GM13977 (cell line): ENCODE measurements around the gene MRPL42.
A peak's percentile ranks its signal among the peaks of the same experiment; 100 is the strongest.

Experiments used
- DNase-seq: peaks from one replicate; pipeline ENCODE4 v3.0.0; 2012; ENCODE audit warnings: low spot score
- in situ Hi-C: fragments of 300-500 bp; cut with MboI; formaldehyde crosslinking; loops from one replicate; pipeline ENCODE4 v1.12.0; 2022; ENCODE audit warnings: low sequenced_read_pairs, low pct_unique_long_range_greater_than_20kb, mixed read lengths, inconsistent platforms; ENCODE audit not compliant: unreplicated experiment
- TF ChIP-seq, protein P1 (sequence below): IDR thresholded peaks from 2 replicates; pipeline ENCODE4 v1.5.1; 2012; ENCODE audit warnings: mild to moderate bottlenecking, control low read depth; ENCODE audit not compliant: insufficient read depth; ENCODE audit errors: extremely low read depth, missing control alignments

Gene MRPL42

DNA sequence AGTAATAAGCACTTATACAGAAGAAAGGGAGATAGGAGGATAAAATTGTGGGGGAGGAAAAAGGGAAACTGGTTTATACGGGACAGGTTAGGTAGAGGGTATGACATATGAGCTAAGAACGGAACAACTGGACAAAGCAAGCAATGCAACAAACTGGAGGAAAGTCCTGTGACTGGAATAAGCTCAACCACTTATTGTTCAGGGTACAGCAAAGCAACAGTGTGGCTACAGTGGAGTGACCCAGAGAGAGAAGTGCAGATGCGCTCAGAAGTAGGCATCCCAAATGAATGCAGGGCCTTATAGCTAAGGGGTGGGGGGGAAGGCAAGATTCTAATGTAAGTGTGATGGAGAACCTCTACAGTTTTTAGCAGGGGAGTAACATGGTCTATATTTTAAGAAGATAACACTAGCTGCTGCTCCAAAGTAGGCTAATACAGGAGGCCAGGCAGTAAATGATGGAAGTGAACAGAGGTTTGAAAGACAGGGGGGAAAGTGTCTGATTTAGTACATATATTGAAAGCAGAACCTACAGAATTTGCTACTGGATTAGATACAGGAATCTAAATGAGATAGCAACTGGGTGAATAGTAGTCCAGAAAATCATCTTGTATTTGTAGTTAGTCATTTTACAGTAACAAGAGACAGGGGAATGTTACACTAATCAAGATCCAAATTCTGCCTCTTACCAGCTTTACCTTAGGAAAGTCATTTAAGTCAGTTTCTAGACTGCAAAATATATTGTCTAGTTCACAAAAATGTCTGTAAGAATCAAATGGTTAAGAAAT lies 28.9 kb upstream of the MRPL42 start:
- in situ Hi-C loops = no loop called here
- TF ChIP-seq, protein P1, sequence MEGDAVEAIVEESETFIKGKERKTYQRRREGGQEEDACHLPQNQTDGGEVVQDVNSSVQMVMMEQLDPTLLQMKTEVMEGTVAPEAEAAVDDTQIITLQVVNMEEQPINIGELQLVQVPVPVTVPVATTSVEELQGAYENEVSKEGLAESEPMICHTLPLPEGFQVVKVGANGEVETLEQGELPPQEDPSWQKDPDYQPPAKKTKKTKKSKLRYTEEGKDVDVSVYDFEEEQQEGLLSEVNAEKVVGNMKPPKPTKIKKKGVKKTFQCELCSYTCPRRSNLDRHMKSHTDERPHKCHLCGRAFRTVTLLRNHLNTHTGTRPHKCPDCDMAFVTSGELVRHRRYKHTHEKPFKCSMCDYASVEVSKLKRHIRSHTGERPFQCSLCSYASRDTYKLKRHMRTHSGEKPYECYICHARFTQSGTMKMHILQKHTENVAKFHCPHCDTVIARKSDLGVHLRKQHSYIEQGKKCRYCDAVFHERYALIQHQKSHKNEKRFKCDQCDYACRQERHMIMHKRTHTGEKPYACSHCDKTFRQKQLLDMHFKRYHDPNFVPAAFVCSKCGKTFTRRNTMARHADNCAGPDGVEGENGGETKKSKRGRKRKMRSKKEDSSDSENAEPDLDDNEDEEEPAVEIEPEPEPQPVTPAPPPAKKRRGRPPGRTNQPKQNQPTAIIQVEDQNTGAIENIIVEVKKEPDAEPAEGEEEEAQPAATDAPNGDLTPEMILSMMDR = no peak
- no peak for DNase-seq

DNA sequence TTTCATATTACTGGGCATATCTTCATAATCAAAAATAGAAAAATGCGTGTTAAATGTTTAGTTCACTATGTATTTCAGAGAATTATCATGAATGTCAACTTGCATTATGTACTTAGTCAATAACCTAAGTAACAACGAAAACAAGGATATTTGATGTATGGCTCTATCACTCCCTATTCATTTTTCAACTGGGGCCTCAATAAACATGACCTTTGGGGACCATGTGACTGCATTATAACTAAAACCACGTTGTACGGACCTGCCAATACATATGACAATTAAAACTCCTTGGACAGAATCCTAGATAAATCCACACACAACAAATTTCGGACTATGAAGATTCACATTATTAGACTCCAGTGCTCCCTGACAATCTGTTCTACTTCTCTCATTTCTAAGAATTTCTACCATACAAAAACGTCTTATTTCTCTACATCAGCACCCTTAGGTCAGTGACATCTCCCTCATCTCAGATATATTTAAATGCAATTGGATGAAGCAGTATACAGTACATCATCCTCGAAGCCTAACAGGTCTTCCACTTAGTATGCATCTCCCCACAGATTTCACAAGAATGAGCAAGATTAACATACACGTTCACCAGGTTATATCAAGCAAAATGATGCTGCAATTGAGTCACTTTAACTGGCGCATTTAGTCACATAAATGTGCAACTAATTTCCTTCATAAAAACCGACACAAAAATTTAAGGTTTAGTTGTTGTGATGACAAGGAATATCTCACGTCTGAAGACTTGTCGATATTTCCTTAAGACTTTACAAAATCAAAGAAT lies 27.1 kb upstream of the MRPL42 start:
- TF ChIP-seq, protein P1 = no peak
- in situ Hi-C loops = no loop called here
- DNase-seq = no peak

DNA sequence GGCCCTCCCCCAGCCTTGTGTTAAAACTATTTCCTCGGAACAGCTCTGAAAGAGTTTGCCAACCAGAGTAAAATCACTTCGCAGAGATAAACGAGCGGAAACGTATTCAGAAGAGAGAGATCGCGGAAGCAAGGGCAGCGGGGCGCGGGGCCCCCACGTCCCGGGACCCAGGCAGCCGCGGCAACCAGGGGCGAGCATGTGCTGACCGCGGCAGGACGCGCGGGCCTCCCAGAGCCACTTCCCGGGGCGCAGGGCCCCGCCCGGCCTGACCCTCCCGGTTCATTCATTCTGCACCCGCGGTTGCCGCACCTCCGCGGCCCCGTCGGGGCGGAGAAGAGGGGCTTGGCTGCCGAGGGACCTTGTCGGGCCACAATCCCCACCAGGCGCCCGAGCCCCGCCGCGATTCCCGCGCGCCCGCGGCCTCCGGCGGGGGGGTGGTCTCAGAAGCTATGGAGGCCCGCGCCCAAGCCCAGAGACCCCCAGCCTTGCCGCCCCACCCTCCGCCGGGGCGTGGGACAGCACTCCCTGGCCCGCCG lies 26.2 kb upstream of the MRPL42 start:
- TF ChIP-seq, protein P1 = no peak
- in situ Hi-C loops = no loop called here
- DNase-seq = peak; percentile 42

DNA sequence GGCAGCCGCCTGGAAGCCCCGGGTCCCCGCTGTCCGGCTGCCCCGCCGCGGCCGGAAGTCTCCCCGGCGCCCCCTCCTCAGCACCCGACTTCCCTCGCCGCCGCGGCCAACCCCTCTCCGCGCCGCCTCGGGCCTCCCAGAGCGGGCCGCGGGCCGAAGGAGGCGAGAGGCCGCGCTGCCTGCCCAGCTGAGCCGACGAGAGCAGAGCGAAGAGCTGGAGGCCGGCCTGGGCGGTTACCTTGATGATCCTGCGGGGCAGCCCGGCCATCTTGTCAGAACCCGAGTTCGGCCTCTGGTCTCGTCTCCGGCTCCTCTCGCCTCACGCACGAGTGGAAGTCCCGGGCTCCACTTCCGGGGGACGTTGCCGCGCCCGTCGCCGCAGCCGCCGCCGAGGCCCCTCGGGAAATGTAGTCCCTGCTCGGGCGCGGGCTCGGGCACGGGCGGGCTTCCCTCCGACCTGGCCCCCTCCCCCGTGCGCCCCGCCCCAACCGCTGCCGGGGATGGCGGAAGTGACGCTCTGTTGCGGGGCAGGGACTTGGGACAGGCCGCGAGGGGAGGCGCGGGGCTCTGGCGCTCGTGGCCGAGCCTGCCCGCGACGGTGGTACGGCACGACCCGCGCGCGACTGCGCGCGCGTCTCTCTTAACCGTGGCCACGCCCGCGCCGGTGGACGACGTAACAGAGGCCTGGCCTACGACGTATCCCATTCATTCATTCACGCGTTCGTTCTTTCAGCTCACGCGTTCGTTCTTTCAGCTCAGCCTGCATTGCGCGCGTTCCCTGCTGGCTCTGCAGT lies 25.5 kb upstream of the MRPL42 start, which contains the start of gene UBE2N:
Gene UBE2N, minus strand, starts transcription at position 331 of the 794 bp plus-strand sequence. Its CDS starts 63 bp downstream, at position 268.
- DNase-seq = peak; percentile 94
- in situ Hi-C loops = no loop called here
- TF ChIP-seq, protein P1 = peak; percentile 2

DNA sequence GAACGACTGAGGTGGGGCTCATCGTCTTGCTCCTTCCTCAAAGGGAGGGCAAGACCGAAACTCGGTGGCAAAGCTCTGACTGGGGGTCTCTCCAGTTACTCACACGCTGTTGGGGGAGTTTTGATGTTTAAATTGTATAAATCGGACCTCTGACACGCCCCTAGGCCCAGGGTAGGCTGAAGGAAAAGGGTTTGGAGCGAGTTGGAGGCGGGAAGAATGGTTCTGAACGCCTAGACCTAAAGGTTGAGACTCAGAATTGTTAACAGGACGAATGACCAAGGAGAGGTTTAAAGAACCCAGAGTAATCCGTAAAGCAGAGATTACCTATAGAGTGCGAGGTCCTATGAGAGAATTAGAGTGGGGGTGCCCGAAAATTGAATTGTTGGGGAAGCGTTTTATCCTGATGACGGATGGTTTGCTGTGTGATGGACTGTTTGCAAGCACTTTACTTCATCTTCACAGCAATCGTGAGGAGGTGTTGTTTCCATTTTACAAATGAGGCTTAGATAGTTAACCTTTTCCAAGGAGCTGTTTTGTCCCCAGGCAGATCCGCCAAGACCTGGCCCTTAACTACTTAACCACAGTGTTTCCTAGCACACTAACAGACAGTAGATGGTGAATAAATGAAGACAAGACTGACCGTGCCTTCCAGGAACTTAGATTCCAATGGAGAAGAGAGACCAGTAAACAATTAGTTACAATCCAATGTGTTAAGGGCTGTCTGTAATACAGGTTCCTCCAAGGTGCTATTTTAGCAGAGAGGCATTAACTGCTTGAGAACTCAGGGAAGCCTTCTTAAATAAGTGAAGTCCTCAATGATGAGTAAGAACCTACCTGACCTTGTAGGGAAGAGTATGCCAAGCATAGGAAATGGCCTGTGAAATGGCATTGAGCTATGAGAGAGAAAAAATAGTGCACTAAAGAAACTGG lies 24.6 kb upstream of the MRPL42 start:
- in situ Hi-C loops = no loop called here
- no peak for DNase-seq
- TF ChIP-seq, protein P1 = no peak
